Trophoblast cell (in vitro differentiated cells and primary cell): Measurements from ENCODE around the gene EFNA3.

Experiments used
- DNase-seq, 2 donors: peaks; one replicate each; pipeline ENCODE4 v3.0.0-alpha.2; 2016
- H2AFZ ChIP-seq: 2 replicates; pipeline ENCODE4 v1.6.1; 2013; ENCODE audit warnings: low read length, moderate library complexity, mild to moderate bottlenecking; ENCODE audit not compliant: insufficient read depth, poor library complexity
- H2AK5ac ChIP-seq: 2 replicates; pipeline ENCODE4 v1.6.1; 2013; ENCODE audit warnings: mild to moderate bottlenecking, low read length
- H2BK120ac ChIP-seq: 2 replicates; pipeline ENCODE4 v1.6.1; 2013; ENCODE audit warnings: low read length, mild to moderate bottlenecking, moderate library complexity; ENCODE audit not compliant: insufficient read depth, poor library complexity
- H2BK12ac ChIP-seq: 2 replicates; pipeline ENCODE4 v1.6.1; 2013; ENCODE audit warnings: mild to moderate bottlenecking, low read length, moderate library complexity
- H2BK5ac ChIP-seq: 2 replicates; pipeline ENCODE4 v1.6.1; 2013; ENCODE audit warnings: low read length, low read depth, moderate library complexity, mild to moderate bottlenecking; ENCODE audit not compliant: poor library complexity
- H3K14ac ChIP-seq: 2 replicates; pipeline ENCODE4 v1.6.1; 2013; ENCODE audit warnings: mild to moderate bottlenecking, low read length
- H3K18ac ChIP-seq: 2 replicates; pipeline ENCODE4 v1.6.1; 2013; ENCODE audit warnings: mild to moderate bottlenecking, low read length
- H3K23ac ChIP-seq: 2 replicates; pipeline ENCODE4 v1.6.1; 2013; ENCODE audit warnings: low read length
- H3K27ac ChIP-seq: 2 replicates; pipeline ENCODE4 v1.5.1; 2013; ENCODE audit warnings: low read depth, mild to moderate bottlenecking, inconsistent platforms, low read length, moderate library complexity
- H3K27me3 ChIP-seq: 2 replicates; pipeline ENCODE4 v1.6.1; 2013; ENCODE audit warnings: inconsistent platforms, mild to moderate bottlenecking, low read length, moderate library complexity; ENCODE audit not compliant: insufficient read depth
- H3K36me3 ChIP-seq, 2 experiments: 1 replicate in 1 of 2; 2 replicates in 1 of 2; pipeline ENCODE4 v1.6.1; 2013; ENCODE audit warnings: low read length in 2 of 2, mild to moderate bottlenecking in 2 of 2, moderate library complexity in 1 of 2; ENCODE audit not compliant: insufficient read depth in 2 of 2, control insufficient read depth in 1 of 2
- H3K4ac ChIP-seq: 2 replicates; pipeline ENCODE4 v1.6.1; 2013; ENCODE audit warnings: low read depth, mild to moderate bottlenecking, low read length, moderate library complexity
- H3K4me1 ChIP-seq, 2 experiments: 1 replicate in 1 of 2; 2 replicates in 1 of 2; pipeline ENCODE4 v1.6.1; 2013; ENCODE audit warnings: low read length in 2 of 2, mild to moderate bottlenecking in 2 of 2, moderate library complexity in 1 of 2; ENCODE audit not compliant: insufficient read depth in 2 of 2, control insufficient read depth in 1 of 2
- H3K4me2 ChIP-seq: 2 replicates; pipeline ENCODE4 v1.6.1; 2013; ENCODE audit warnings: inconsistent platforms, mild to moderate bottlenecking, low read length, moderate library complexity
- H3K4me3 ChIP-seq: 2 replicates; pipeline ENCODE4 v1.5.1; 2013; ENCODE audit warnings: mild to moderate bottlenecking, low read depth, low read length, inconsistent platforms
- H3K79me1 ChIP-seq: one replicate; pipeline ENCODE4 v1.6.1; 2013; ENCODE audit warnings: low read length
- H3K79me2 ChIP-seq: 2 replicates; pipeline ENCODE4 v1.6.1; 2013; ENCODE audit warnings: low read length, mild to moderate bottlenecking; ENCODE audit not compliant: control insufficient read depth, insufficient read depth, poor library complexity
- H3K9ac ChIP-seq: 2 replicates; pipeline ENCODE4 v1.6.1; 2013; ENCODE audit warnings: mild to moderate bottlenecking, low read length
- H3K9me3 ChIP-seq: 2 replicates; pipeline ENCODE4 v1.6.1; 2013; ENCODE audit warnings: low read depth, mild to moderate bottlenecking, control low read depth, inconsistent platforms, low read length; ENCODE audit not compliant: insufficient read depth
- H4K12ac ChIP-seq: 2 replicates; pipeline ENCODE4 v1.6.1; 2013; ENCODE audit warnings: low read depth, mild to moderate bottlenecking, low read length, moderate library complexity
- H4K8ac ChIP-seq: 2 replicates; pipeline ENCODE4 v1.6.1; 2013; ENCODE audit warnings: low read depth, mild to moderate bottlenecking, low read length, moderate library complexity
- H4K91ac ChIP-seq: one replicate; pipeline ENCODE4 v1.6.1; 2013; ENCODE audit warnings: low read depth, mild to moderate bottlenecking, low read length, moderate library complexity
- WGBS: extraction: QIAGEN DNeasy Blood & Tissue Kit; methylation state at CpG from one replicate; pipeline ENCODE4 v1.1.7; 2013; ENCODE audit warnings: missing lambda C conversion rate; ENCODE audit not compliant: insufficient read length, insufficient coverage; ENCODE audit errors: extremely low coverage; 5-methylcytosine and 5-hydroxymethylcytosine counted together

Gene EFNA3

DNA sequence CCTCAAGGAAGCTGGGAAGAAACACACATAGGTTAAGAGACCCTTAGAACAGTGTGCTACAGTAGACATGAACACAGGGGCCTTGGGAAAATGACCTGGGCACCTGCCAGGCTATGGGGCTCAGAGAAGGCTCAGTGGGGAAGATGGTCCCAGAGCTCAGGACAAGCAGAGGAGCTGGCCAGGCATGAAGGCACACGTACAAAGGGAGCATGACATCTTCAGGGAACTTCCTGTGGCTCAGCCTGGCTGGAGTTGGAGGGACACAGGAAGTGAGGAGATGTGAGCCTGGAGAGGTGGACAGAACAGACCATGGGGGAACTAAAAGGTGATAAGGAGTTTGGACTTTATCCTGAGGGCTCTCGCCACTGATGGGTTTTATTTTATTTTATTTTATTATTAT lies 53.2 kb downstream of the EFNA3 start:
- no peak overlapping the region for H3K9ac ChIP-seq
- H3K36me3 ChIP-seq = peaks cover 32 to 33% of the 10 kb centered on the region in 2 experiments
- no peak overlapping the region for H3K4ac ChIP-seq
- no peak overlapping the region for H4K91ac ChIP-seq
- H3K4me3 ChIP-seq = no peak overlapping the region
- no peak overlapping the region for H2AK5ac ChIP-seq
- no peaks in the 10 kb centered on the region for H3K27me3 ChIP-seq
- peaks cover 38% of the 10 kb centered on the region for H3K79me2 ChIP-seq
- peaks cover 2% of the 10 kb centered on the region for H3K9me3 ChIP-seq
- H4K12ac ChIP-seq = no peak overlapping the region
- no peak overlapping the region for H3K23ac ChIP-seq
- DNase-seq = no peak
- no peak overlapping the region for H2AFZ ChIP-seq
- no peak overlapping the region for H3K18ac ChIP-seq
- H2BK12ac ChIP-seq = no peak overlapping the region
- H2BK5ac ChIP-seq = no peak overlapping the region
- H4K8ac ChIP-seq = no peak overlapping the region
- peaks cover 31 to 35% of the 10 kb centered on the region in 2 experiments for H3K4me1 ChIP-seq
- no CpG with 5 or more reads among the region's 2 CpGs for WGBS
- H3K27ac ChIP-seq = peak overlapping the region; percentile 99
- no peak overlapping the region for H2BK120ac ChIP-seq
- no peak overlapping the region for H3K4me2 ChIP-seq
- no peak overlapping the region for H3K14ac ChIP-seq
- peaks cover 51% of the 10 kb centered on the region for H3K79me1 ChIP-seq

DNA sequence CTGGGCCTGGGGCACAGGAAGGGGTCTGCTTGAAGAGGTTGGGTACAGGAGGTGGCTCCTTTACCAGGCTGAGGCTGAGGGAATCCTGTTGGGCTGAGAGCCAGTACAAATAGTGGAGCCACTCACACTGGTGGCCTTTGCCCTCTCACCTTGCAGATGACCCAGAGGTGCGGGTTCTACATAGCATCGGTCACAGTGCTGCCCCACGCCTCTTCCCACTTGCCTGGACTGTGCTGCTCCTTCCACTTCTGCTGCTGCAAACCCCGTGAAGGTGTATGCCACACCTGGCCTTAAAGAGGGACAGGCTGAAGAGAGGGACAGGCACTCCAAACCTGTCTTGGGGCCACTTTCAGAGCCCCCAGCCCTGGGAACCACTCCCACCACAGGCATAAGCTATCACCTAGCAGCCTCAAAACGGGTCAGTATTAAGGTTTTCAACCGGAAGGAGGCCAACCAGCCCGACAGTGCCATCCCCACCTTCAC lies 55.2 kb downstream of the EFNA3 start:
- Histone ChIP-seq H2BK12ac (peak overlapping the region; percentile 8), H3K36me3 (peaks cover 37 to 43% of the 10 kb centered on the region in 2 experiments), H3K4me1 (peaks cover 30 to 38% of the 10 kb centered on the region in 2 experiments), H3K79me1 (peaks cover 35% of the 10 kb centered on the region), H2BK120ac (no peak overlapping the region), H3K27me3 (no peaks in the 10 kb centered on the region), H2BK5ac (no peak overlapping the region), H4K12ac (no peak overlapping the region), H3K4me2 (no peak overlapping the region), H3K27ac (peak overlapping the region; percentile 39), H3K9me3 (peaks cover 2% of the 10 kb centered on the region), H3K4ac (no peak overlapping the region), H3K14ac (no peak overlapping the region), H3K18ac (no peak overlapping the region), H4K8ac (no peak overlapping the region), H3K23ac (no peak overlapping the region), H3K4me3 (no peak overlapping the region), H3K79me2 (peaks cover 26% of the 10 kb centered on the region), H3K9ac (no peak overlapping the region), H2AK5ac (no peak overlapping the region), H2AFZ (no peak overlapping the region), H4K91ac (no peak overlapping the region)
- WGBS = no CpG with 5 or more reads among the region's 7 CpGs
- DNase-seq = no peak

DNA sequence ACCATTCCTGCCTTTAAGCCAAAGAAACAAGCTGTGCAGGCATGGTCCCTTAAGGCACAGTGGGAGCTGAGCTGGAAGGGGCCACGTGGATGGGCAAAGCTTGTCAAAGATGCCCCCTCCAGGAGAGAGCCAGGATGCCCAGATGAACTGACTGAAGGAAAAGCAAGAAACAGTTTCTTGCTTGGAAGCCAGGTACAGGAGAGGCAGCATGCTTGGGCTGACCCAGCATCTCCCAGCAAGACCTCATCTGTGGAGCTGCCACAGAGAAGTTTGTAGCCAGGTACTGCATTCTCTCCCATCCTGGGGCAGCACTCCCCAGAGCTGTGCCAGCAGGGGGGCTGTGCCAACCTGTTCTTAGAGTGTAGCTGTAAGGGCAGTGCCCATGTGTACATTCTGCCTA lies 55.7 kb downstream of the EFNA3 start:
- Histone ChIP-seq H3K4me1 (peaks cover 30 to 38% of the 10 kb centered on the region in 2 experiments), H3K18ac (peak overlapping the region; percentile 44), H3K4ac (no peak overlapping the region), H3K4me3 (no peak overlapping the region), H2AFZ (no peak overlapping the region), H3K79me1 (peaks cover 30% of the 10 kb centered on the region), H4K12ac (no peak overlapping the region), H2AK5ac (peak overlapping the region; percentile 36), H3K14ac (no peak overlapping the region), H3K36me3 (peaks cover 37 to 43% of the 10 kb centered on the region in 2 experiments), H3K9me3 (peaks cover 2% of the 10 kb centered on the region), H3K4me2 (peak overlapping the region; percentile 30), H2BK120ac (no peak overlapping the region), H3K27ac (peak overlapping the region; percentile 97), H3K27me3 (no peaks in the 10 kb centered on the region), H2BK5ac (no peak overlapping the region), H3K79me2 (peaks cover 22% of the 10 kb centered on the region), H4K8ac (no peak overlapping the region), H3K9ac (peak overlapping the region; percentile 3), H2BK12ac (peak overlapping the region; percentile 14), H4K91ac (no peak overlapping the region), H3K23ac (no peak overlapping the region)
- DNase-seq = peak in 1 of 2 donors; percentile 22
- WGBS = no CpG with 5 or more reads among the region's 1 CpG

DNA sequence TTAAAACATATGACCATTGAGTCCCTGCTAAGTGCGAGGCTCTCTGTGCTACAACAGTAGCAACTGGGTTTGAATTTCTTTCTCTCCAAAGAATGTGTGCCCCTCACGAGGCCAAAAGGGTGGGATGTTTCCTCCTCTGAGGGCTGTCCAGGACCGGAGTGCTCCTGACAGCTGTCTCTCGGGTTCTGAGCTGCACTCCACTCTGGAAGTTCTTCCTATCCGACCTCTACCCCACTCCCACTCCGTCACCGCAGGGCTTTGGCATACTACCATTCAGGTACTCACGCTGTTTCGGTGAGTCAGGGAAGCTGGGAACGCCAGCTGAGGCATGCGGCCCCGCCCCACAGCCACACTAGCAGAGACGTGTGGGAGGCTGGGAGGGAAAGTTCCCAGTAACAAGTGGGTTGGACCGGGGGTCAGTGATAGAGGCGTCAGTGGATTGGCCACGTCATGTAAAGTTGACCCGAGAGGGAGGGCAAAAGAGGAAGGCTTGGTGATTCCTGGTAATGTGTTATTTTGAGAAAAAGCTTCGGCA lies 56.3 kb downstream of the EFNA3 start:
- Histone ChIP-seq H4K91ac (peak overlapping the region; percentile 98), H3K9me3 (peaks cover 2% of the 10 kb centered on the region), H3K36me3 (peaks cover 37 to 43% of the 10 kb centered on the region in 2 experiments), H3K4me3 (no peak overlapping the region), H4K12ac (peak overlapping the region; percentile 97), H2BK120ac (peak overlapping the region; percentile 94), H3K27ac (peak overlapping the region; percentile 97), H3K4ac (peak overlapping the region; percentile 54), H4K8ac (peak overlapping the region; percentile 97), H3K79me1 (peaks cover 27% of the 10 kb centered on the region), H3K18ac (peak overlapping the region; percentile 99), H3K23ac (no peak overlapping the region), H2AK5ac (peak overlapping the region; percentile 95), H2AFZ (peak overlapping the region; percentile 52), H3K4me2 (peak overlapping the region; percentile 92), H3K27me3 (no peaks in the 10 kb centered on the region), H3K9ac (peak overlapping the region; percentile 75), H3K4me1 (peaks cover 30 to 35% of the 10 kb centered on the region in 2 experiments), H2BK5ac (peak overlapping the region; percentile 95), H2BK12ac (no peak overlapping the region), H3K14ac (peak overlapping the region; percentile 96), H3K79me2 (peaks cover 20% of the 10 kb centered on the region)
- no CpG with 5 or more reads among the region's 18 CpGs for WGBS
- DNase-seq = peak; percentile 100
